Measurements from ENCODE around the gene ACO2. TPM values are rescaled to one million over a fixed set of nuclear protein-coding genes. Genes with fewer than 3 reads are reported as not detected.

ACO2 gene
- total and polyA plus RNA-seq, 12 donors: 180 to 1,020 (median 893) TPM

DNA sequence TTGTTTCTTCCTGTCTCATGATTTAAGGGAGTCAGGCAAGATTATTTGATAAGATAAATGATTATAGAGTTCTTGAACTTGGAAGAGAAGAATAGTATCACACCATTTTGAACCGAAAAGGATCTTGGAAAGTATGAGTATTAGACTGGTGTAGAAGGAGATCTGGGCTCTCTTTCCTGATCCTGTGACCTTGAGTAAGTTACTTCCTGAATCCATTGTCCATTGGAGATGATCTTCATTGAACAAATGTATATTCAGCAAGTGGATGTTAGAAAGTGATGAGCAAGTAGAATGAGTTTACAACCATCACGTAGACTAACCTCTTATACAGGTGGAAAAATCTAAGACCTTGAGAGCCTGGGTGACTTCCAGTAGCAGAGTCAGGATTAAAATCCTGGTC is 2.0 kb downstream of the ACO2 start:
- Histone ChIP-seq H3K27me3 (no peaks in the 10 kb centered on the region), H3K4me3 (peak overlapping the region in 7 of 10 donors; percentile 90 to 100 (median 93)), H3K36me3 (peaks cover 0 to 46% (median 14%) of the 10 kb centered on the region in 9 donors), H3K9me3 (no peaks in the 10 kb centered on the region), H3K27ac (peak overlapping the region in 8 of 10 donors; percentile 86 to 99 (median 98)), H3K4me1 (peaks cover 7 to 79% (median 61%) of the 10 kb centered on the region in 9 donors)
- TF ChIP-seq, protein P1, sequence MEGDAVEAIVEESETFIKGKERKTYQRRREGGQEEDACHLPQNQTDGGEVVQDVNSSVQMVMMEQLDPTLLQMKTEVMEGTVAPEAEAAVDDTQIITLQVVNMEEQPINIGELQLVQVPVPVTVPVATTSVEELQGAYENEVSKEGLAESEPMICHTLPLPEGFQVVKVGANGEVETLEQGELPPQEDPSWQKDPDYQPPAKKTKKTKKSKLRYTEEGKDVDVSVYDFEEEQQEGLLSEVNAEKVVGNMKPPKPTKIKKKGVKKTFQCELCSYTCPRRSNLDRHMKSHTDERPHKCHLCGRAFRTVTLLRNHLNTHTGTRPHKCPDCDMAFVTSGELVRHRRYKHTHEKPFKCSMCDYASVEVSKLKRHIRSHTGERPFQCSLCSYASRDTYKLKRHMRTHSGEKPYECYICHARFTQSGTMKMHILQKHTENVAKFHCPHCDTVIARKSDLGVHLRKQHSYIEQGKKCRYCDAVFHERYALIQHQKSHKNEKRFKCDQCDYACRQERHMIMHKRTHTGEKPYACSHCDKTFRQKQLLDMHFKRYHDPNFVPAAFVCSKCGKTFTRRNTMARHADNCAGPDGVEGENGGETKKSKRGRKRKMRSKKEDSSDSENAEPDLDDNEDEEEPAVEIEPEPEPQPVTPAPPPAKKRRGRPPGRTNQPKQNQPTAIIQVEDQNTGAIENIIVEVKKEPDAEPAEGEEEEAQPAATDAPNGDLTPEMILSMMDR (IDR thresholded peaks at IDR 0.05): no peak
- ATAC-seq (no peak), DNase-seq (no peak)
- intact Hi-C loops (cut with DNase I): loop anchor here in 8 of 10 donors (5.0 to 10.0 kb wide), 4 partner anchors 36 to 54 kb away; no protein-coding TSS in a partner anchor
- 43 to 64% methylated on average over 2 of the region's 2 CpGs for WGBS, 2 donors

DNA sequence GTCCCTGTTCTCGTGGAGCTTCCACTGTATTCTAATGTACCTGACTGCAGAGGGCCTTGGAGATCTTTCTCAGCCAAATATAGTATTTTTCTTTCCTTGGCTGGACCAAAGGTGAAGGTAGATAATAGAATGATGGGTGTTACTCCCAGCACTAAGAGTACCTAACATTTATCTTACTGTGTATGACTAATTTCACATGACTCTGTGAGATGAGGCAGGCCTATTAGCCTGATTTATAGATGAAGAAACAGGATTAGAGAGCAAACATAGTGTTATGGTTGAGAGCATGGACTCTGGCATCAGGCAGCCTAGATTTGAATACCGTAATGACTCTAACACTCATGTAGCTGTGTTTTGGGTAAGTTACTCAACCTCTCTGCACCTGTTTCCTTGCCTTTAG is 2.7 kb downstream of the ACO2 start:
- WGBS, 2 donors: 48 to 56% methylated on average over 2 of the region's 2 CpGs
- peak overlapping the region in 8 of 10 donors; percentile 10 to 99 (median 96) for H3K27ac ChIP-seq
- intact Hi-C loops (cut with DNase I): loop anchor here in 8 of 10 donors (5.0 to 10.0 kb wide), 4 partner anchors 36 to 53 kb away; no protein-coding TSS in a partner anchor
- H3K4me1 ChIP-seq: peaks cover 7 to 85% (median 66%) of the 10 kb centered on the region in 9 donors
- DNase-seq (no peak), ATAC-seq (no peak)
- H3K36me3 ChIP-seq: peaks cover 0 to 39% (median 7%) of the 10 kb centered on the region in 9 donors
- TF ChIP-seq, protein P1 (IDR thresholded peaks at IDR 0.05): no peak
- peak overlapping the region in 5 of 10 donors; percentile 3 to 100 (median 9) for H3K4me3 ChIP-seq
- no peaks in the 10 kb centered on the region for H3K27me3 ChIP-seq
- H3K9me3 ChIP-seq: no peaks in the 10 kb centered on the region

DNA sequence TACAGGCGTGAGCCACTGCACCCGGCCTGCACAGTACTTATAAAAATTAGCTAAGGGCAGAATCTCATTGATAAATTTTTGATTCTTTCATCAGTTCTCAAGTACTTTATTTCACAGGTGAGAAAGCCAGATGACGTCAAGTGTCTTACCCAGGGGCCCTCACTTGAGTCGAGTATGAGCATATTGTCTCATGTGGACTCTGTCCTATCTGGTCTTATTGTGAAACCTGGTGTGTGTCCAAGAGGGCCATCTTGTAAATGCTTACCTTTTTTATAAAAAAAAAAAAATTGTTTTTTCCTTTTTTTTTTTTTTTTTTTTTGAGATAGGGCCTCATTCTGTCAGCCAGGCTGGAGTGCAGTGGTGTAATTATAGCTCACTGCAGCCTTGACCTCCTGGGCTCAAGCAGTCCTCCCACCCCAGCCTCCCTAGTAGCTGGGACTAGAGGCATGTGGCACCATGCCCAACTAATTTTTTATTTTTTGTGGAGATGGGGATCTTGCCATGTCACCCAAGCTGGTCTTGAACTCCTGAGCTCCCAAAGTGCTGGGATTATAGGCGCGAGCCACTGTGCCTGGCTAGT is 6.0 kb downstream of the ACO2 start:
- Histone ChIP-seq H3K4me1 (peaks cover 15 to 97% (median 69%) of the 10 kb centered on the region in 9 donors), H3K9me3 (no peaks in the 10 kb centered on the region), H3K4me3 (no peak overlapping the region), H3K27me3 (no peaks in the 10 kb centered on the region), H3K36me3 (peaks cover 0 to 42% (median 0%) of the 10 kb centered on the region in 9 donors), H3K27ac (peak overlapping the region in 2 of 10 donors; percentile 28 to 31)
- no peak for ATAC-seq
- intact Hi-C loops (cut with DNase I): loop anchor here in 9 of 10 donors (5.0 to 10.0 kb wide), 4 partner anchors 32 to 50 kb away; no protein-coding TSS in a partner anchor
- WGBS, 2 donors: 60 to 81% methylated on average over 6 of the region's 6 CpGs
- no peak for DNase-seq
- TF ChIP-seq, protein P1 (IDR thresholded peaks at IDR 0.05): no peak

DNA sequence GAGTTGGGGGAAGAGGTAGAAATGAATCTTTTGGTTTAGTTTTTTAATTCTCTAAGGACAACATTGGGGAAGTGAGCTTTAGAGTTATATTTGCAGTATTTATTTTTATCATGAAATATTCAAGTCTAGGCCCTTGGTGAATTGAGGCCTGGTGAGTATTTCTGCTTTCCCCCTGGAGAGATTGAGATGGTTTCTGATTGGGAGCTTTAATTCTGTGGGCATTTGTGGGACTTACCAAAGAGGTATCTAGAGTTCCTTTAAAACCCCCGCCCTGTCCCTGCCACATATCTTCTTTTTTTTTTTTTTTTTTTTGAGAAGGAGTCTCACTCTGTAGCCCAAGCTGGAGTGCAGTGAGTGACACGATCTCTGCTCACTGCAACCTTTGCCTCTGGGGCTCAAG is 9.6 kb downstream of the ACO2 start:
- TF ChIP-seq, protein P1 (IDR thresholded peaks at IDR 0.05): no peak
- 45 to 57% methylated on average over 2 of the region's 2 CpGs for WGBS, 2 donors

More for the DNA sequence above, 9.6 kb downstream of the ACO2 start:
- Histone ChIP-seq H3K4me3 (no peak overlapping the region), H3K27me3 (no peaks in the 10 kb centered on the region), H3K27ac (peak overlapping the region in 7 of 10 donors; percentile 60 to 77 (median 71)), H3K9me3 (no peaks in the 10 kb centered on the region), H3K4me1 (peaks cover 30 to 97% (median 81%) of the 10 kb centered on the region in 9 donors), H3K36me3 (peaks cover 0 to 21% (median 0%) of the 10 kb centered on the region in 9 donors)
- no peak for ATAC-seq
- no peak for DNase-seq
- intact Hi-C loops (cut with DNase I): loop anchor here in 3 of 10 donors (5.0 to 10.0 kb wide), 2 partner anchors 34 to 46 kb away; no protein-coding TSS in a partner anchor
